Endothelial cell of umbilical vein (primary cell): Measurements from ENCODE around the gene WNT4. TPM values are rescaled to one million over a fixed set of nuclear protein-coding genes. Genes with fewer than 3 reads are reported as not detected.
A peak's percentile ranks its signal among the peaks of the same experiment; 100 is the strongest.
"Not testable (repeated sequence)": the region's sequence is repeated elsewhere in the genome, so short reads cannot be mapped to it uniquely, and the experiment has no call there.

Experiments used
- BruUV-seq: library from RNA; stranded (reverse); fragments of 400-500 nt; replicated peaks from 2 replicates; lab custom pipeline; 2021; lab: Mats Ljungman, UMichigan
- CTCF ChIA-PET: fragments of 300-600, 350-600 bp; sonication (Branson Sonifier 250); formaldehyde crosslinking; loops from one replicate; lab custom pipeline; 2021; ENCODE audit warnings: antibody characterized with exemption, inconsistent platforms; lab: Charles Lee
- POLR2A ChIA-PET: fragments of 300-600, 350-600 bp; sonication (Branson Sonifier 250); formaldehyde crosslinking; loops from one replicate; lab custom pipeline; 2021; ENCODE audit warnings: antibody characterized with exemption, inconsistent platforms; lab: Charles Lee
- DNase-seq: peaks from one replicate; pipeline ENCODE4 v3.0.0-alpha.2; 2011; ENCODE audit warnings: low read depth, low spot score
- FAIRE-seq: peaks from 2 replicates; lab custom pipeline; 2011; peaks lifted over from hg19 to GRCh38; lab: Jason Lieb, UNC
- H2AFZ ChIP-seq: 2 replicates; pipeline ENCODE4 v1.6.0; 2012; ENCODE audit warnings: low read depth, low read length, control low read depth, inconsistent platforms
- H3K27ac ChIP-seq: 2 replicates; pipeline ENCODE4 v1.5.1; 2011; ENCODE audit warnings: low read depth, mild to moderate bottlenecking, control low read depth, low read length, moderate library complexity; ENCODE audit not compliant: insufficient read depth
- H3K27me3 ChIP-seq, 2 experiments: 2 replicates each; pipeline versions ENCODE4 v1.6.0 to v1.6.1; 2011; ENCODE audit warnings: low read length in 2 of 2, mixed read lengths in 1 of 2; ENCODE audit not compliant: control insufficient read depth in 2 of 2, insufficient read depth in 2 of 2
- H3K36me3 ChIP-seq, 2 experiments: 2 replicates in 1 of 2; 3 replicates in 1 of 2; pipeline ENCODE4 v1.5.1; 2011; ENCODE audit warnings: low read length in 2 of 2, mild to moderate bottlenecking in 1 of 2, moderate library complexity in 1 of 2; ENCODE audit not compliant: control insufficient read depth in 2 of 2, insufficient read depth in 2 of 2; ENCODE audit errors: extremely low read depth in 1 of 2
- H3K4me1 ChIP-seq: 3 replicates; pipeline ENCODE4 v1.5.1; 2011; ENCODE audit warnings: mild to moderate bottlenecking, low read length; ENCODE audit not compliant: control insufficient read depth, insufficient read depth; ENCODE audit errors: extremely low read depth
- H3K4me2 ChIP-seq: 2 replicates; pipeline ENCODE4 v1.6.1; 2011; ENCODE audit warnings: low read length, control low read depth, mixed read lengths; ENCODE audit not compliant: insufficient read depth
- H3K4me3 ChIP-seq, 3 experiments: fragments of 200-600 bp in 1 of 3; sonication (generic), shearing (Covaris generic) in 1 of 3; replicated peaks in 1 of 3; 2 replicates each; pipeline ENCODE4 v1.5.1; 2011 to 2016; ENCODE audit warnings: control low read depth in 3 of 3, low read length in 3 of 3, mild to moderate bottlenecking in 2 of 3, inconsistent platforms in 1 of 3, low read depth in 1 of 3, moderate library complexity in 1 of 3; ENCODE audit not compliant: insufficient read depth in 1 of 3
- H3K79me2 ChIP-seq: 2 replicates; pipeline ENCODE4 v1.6.0; 2012; ENCODE audit warnings: low read length, inconsistent platforms; ENCODE audit not compliant: control insufficient read depth, insufficient read depth
- H3K9ac ChIP-seq: replicated peaks from 2 replicates; pipeline ENCODE3; 2011; ENCODE audit warnings: low read length, control low read depth; ENCODE audit not compliant: insufficient read depth; ENCODE audit errors: extremely low read depth
- H3K9me1 ChIP-seq: replicated peaks from 3 replicates; pipeline ENCODE4 v1.6.0; 2011; ENCODE audit warnings: mild to moderate bottlenecking, low read length; ENCODE audit not compliant: control insufficient read depth, insufficient read depth; ENCODE audit errors: extremely low read depth
- H3K9me3 ChIP-seq: replicated peaks from 2 replicates; pipeline ENCODE4 v1.5.1; 2012; ENCODE audit warnings: low read length, inconsistent platforms; ENCODE audit not compliant: control insufficient read depth, insufficient read depth
- H4K20me1 ChIP-seq: replicated peaks from 2 replicates; pipeline ENCODE3; 2011; ENCODE audit warnings: mild to moderate bottlenecking, low read length; ENCODE audit not compliant: control insufficient read depth, insufficient read depth; ENCODE audit errors: extremely low read depth
- CTCF ChIP-seq, 2 donors: IDR thresholded peaks; 1 replicate in 1 of 2; 2 replicates in 1 of 2; pipeline ENCODE4 v1.5.1; 2011; ENCODE audit warnings: low read length in 2 of 2, mild to moderate bottlenecking in 2 of 2, moderate library complexity in 2 of 2, control low read depth in 1 of 2, inconsistent platforms in 1 of 2, low read depth in 1 of 2; ENCODE audit not compliant: insufficient read depth in 1 of 2; ENCODE audit errors: extremely low read depth in 1 of 2
- FOS ChIP-seq: IDR thresholded peaks from 2 replicates; pipeline ENCODE4 v1.6.1; 2011; ENCODE audit warnings: mild to moderate bottlenecking, low read length, moderate library complexity, borderline replicate concordance; ENCODE audit not compliant: insufficient read depth
- GATA2 ChIP-seq: IDR thresholded peaks from 2 replicates; pipeline ENCODE4 v1.7.0; 2011; ENCODE audit warnings: low read depth, mild to moderate bottlenecking, moderate library complexity, mixed read lengths, low read length; ENCODE audit not compliant: insufficient read length, insufficient read depth
- POLR2A ChIP-seq: IDR thresholded peaks from 2 replicates; pipeline ENCODE4 v1.6.1; 2012; ENCODE audit warnings: low read depth, mild to moderate bottlenecking, control low read depth, low read length
- POLR2AphosphoS5 ChIP-seq: IDR thresholded peaks from 2 replicates; pipeline ENCODE4 v1.6.1; 2012; ENCODE audit warnings: low read depth, mild to moderate bottlenecking, control low read depth, low read length, moderate library complexity; ENCODE audit not compliant: insufficient read depth
- dilution Hi-C: fragments of 300-500 bp; cut with MboI; formaldehyde crosslinking; loops from one replicate; pipeline ENCODE4 v1.15.0; 2019; ENCODE audit warnings: low sequenced_read_pairs; ENCODE audit not compliant: extremely low pct_ligation_motif_present
- intact Hi-C: fragments of 100-400 bp; cut with micrococcal nuclease; formaldehyde crosslinking; loops from one replicate; pipeline ENCODE4 v1.10.0; 2022
- polyA plus RNA-seq, 4 experiments: library from polyadenylated mRNA; depleted of rRNA in 3 of 4; stranded (reverse) in 3 of 4; unstranded in 1 of 4; fragments of >200 nt; gene quantifications; 2 replicates each; pipeline versions ENCODE4 v1.2.1 to v1.2.3, GENCODE V29; 2011 to 2012; ENCODE audit warnings: missing spikeins in 1 of 4
- total RNA-seq: library from RNA; stranded (reverse); gene quantifications from 2 replicates; pipeline ENCODE4 v1.2.3, GENCODE V29; 2021

Gene WNT4
- total and polyA plus RNA-seq, 2 donors (not counting 3 experiments of a cell fraction or from before 2014, with no cell fraction given), result 0.06 TPM; not detected in 1

DNA sequence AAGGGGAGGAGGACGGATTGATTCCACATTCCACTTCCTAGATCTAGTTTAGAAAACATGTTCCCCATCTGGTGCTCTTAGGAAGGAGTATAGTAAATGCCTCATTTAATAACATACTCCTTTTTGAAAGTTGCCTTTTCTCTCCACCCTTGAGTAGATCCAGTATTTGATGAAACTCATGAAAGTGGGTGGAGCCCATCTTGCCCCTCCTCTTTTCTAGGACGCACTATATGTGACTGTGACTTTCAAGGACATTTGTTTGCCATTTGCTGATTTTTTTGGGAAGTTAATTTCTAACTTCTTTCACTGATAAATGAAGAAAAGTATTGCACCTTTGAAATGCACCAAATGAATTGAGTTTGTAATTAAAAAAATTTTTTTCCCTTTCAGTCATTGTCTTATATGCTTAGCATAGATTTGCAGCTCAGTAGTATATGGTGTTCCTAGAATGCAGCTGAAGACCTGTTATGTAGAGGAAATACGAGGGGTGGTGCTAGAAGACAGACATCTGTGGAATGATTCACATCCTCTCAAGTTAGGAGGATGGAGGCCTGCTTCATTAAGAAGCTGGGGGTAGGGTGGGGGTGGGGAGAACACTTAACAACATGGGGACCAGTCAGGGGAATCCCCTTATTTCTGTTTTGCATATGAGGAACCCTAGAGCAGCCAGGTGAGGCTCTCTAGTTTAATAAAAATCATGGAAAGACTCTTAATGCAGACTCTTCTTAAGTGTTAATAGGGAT, 50.7 kb downstream of the WNT4 start:
- H3K9me1 ChIP-seq, H3K9me3 ChIP-seq, dilution Hi-C loops, H3K27me3 ChIP-seq, H3K9ac ChIP-seq, H3K4me3 ChIP-seq, H2AFZ ChIP-seq: not testable (repeated sequence)
- H3K4me1 ChIP-seq, result peaks cover 51% of the 10 kb centered on the region
- CTCF ChIA-PET, result interaction anchor here (0.8 to 2.6 kb wide), 13 partner anchors 9 to 324 kb away, joined by 3 to 12 read pairs (median 3); no protein-coding TSS in a partner anchor
- peak overlapping the region; percentile 25 for H3K27ac ChIP-seq
- peak; percentile 76 for DNase-seq
- TF ChIP-seq FOS (peak; percentile 53), POLR2AphosphoS5 (peak; percentile 30)
- H3K4me2 ChIP-seq, result peak overlapping the region; percentile 29
- peak; percentile 77 for FAIRE-seq
- intact Hi-C loops, result loop anchor here (5.0 kb wide), 1 partner anchor 40 kb away; the partner anchor contains the start of gene CDC42
- POLR2A ChIA-PET, result interaction anchor here (0.6 kb wide), 1 partner anchor 62 kb away, joined by 5 read pairs; no protein-coding TSS in a partner anchor
- peaks cover 6 to 22% of the 10 kb centered on the region in 2 experiments for H3K36me3 ChIP-seq
- H4K20me1 ChIP-seq, result peaks cover 36% of the 10 kb centered on the region
- TSS peak; percentile 77 for BruUV-seq
- peaks cover 82% of the 10 kb centered on the region for H3K79me2 ChIP-seq

DNA sequence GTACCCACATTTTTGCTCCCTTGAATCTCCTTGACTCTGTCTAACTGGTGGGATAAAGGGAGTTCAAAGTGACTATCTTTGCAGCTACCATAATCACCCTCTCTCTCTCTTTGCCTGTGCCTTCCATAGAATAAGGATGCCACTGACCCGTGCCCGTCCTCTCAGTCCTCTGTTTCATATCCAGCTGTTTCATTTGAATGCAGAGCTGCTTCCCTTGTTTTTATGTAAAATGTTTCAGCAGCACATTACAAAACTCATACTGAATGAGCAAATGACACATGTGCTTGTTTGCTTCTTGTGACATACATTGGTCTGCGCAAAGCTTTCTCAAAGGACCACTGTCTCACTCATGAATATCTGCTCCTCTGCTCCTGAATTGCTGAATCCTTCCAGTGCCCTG, 52.0 kb downstream of the WNT4 start:
- FAIRE-seq (no peak), DNase-seq (no peak)
- Histone ChIP-seq H2AFZ (no peak overlapping the region), H3K9ac (no peak overlapping the region), H3K4me1 (peaks cover 52% of the 10 kb centered on the region), H3K27ac (no peak overlapping the region), H4K20me1 (peaks cover 40% of the 10 kb centered on the region), H3K27me3 (no peaks in the 10 kb centered on the region), H3K4me3 (no peak overlapping the region), H3K4me2 (no peak overlapping the region), H3K9me1 (peaks cover 3% of the 10 kb centered on the region), H3K36me3 (peaks cover 5 to 29% of the 10 kb centered on the region in 2 experiments), H3K9me3 (no peaks in the 10 kb centered on the region), H3K79me2 (peaks cover 84% of the 10 kb centered on the region)
- no TSS peak for BruUV-seq
- ChIA-PET CTCF (interaction anchor here (1.4 to 3.2 kb wide), 2 partner anchors 14 to 35 kb away, joined by 3 to 12 read pairs; no protein-coding TSS in a partner anchor), POLR2A (interaction anchor here (0.6 kb wide), 1 partner anchor 19 kb away, joined by 6 read pairs; no protein-coding TSS in a partner anchor)
- intact Hi-C loops, result loop anchor here (5.0 kb wide), 1 partner anchor 39 kb away; the partner anchor contains the start of gene CDC42
- TF ChIP-seq CTCF (IDR thresholded peaks at IDR 0.05; ENCODE audit: extremely low read depth in 1 of 2, insufficient read depth in 1 of 2, low read depth in 1 of 2, low read length in 2 of 2), result no peak
- no peak for TF ChIP-seq POLR2A
- TF ChIP-seq GATA2, result no peak
- dilution Hi-C loops, result no loop called here
